Measurements from ENCODE around the gene NETO2. TPM values are rescaled to one million over a fixed set of nuclear protein-coding genes. Genes with fewer than 3 reads are reported as not detected.

The NETO2 gene
- total and polyA plus RNA-seq, 10 of the 15 experiments (the other 5 are each of a cell fraction or from before 2014, with no cell fraction given) = 8.5 to 53.1 (median 27.0) TPM

GRCh38 chr16:47143677-47144558, at the start of gene NETO2 (continued):
- TF ChIP-seq SUZ12 (IDR thresholded peaks at IDR 0.05; ENCODE audit: unreplicated experiment) = no peak
- no peak for TF ChIP-seq E4F1 (IDR thresholded peaks at IDR 0.05; ENCODE audit: borderline replicate concordance, partially characterized antibody)
- no peak for TF ChIP-seq ATF3 (IDR thresholded peaks at IDR 0.05; ENCODE audit: borderline replicate concordance, extremely low read depth, low read depth, low read length)
- TF ChIP-seq, protein P1, sequence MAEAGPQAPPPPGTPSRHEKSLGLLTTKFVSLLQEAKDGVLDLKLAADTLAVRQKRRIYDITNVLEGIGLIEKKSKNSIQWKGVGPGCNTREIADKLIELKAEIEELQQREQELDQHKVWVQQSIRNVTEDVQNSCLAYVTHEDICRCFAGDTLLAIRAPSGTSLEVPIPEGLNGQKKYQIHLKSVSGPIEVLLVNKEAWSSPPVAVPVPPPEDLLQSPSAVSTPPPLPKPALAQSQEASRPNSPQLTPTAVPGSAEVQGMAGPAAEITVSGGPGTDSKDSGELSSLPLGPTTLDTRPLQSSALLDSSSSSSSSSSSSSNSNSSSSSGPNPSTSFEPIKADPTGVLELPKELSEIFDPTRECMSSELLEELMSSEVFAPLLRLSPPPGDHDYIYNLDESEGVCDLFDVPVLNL (IDR thresholded peaks at IDR 0.05; ENCODE audit: low read depth, low read length) = no peak
- no peak for TF ChIP-seq FOXK2 (IDR thresholded peaks at IDR 0.05)
- peak; percentile 95 for TF ChIP-seq IKZF1 (conservative IDR thresholded peaks at IDR 0.05)
- no peak for TF ChIP-seq TCF7 (IDR thresholded peaks at IDR 0.05; ENCODE audit: borderline replicate concordance)
- peak; percentile 46; the same call in 1 of the 2 replicates for TF ChIP-seq POLR2AphosphoS5 (IDR thresholded peaks at IDR 0.05; ENCODE audit: low read length)
- no peak for TF ChIP-seq IRF4 (IDR thresholded peaks at IDR 0.05; ENCODE audit: low read depth, low read length)
- TF ChIP-seq SIX5 (IDR thresholded peaks at IDR 0.05; ENCODE audit: low read depth, low read length, severe bottlenecking) = no peak
- no peak; a peak in 1 of 4 replicates for TF ChIP-seq EP300 (IDR thresholded peaks at IDR 0.05; ENCODE audit: borderline replicate concordance in 1 of 2, control insufficient read depth in 1 of 2, low read depth in 2 of 2, low read length in 2 of 2)
- TF ChIP-seq HDAC2 (IDR thresholded peaks at IDR 0.05) = no peak

All from GM12878 (cell line).